Colonic mucosa (tissue), 4 donors: ENCODE data around the gene R3HDM2. TPM values are rescaled to one million over a fixed set of nuclear protein-coding genes. Genes with fewer than 3 reads are reported as not detected.
"Not testable (repeated sequence)": the region's sequence is repeated elsewhere in the genome, so short reads cannot be mapped to it uniquely, and the experiment has no call there.

Source experiments
- DNase-seq: peaks from one replicate; pipeline ENCODE4 v3.0.0-alpha.2; 2020
- H3K27ac ChIP-seq: fragments of 200-600 bp; one replicate; pipeline ENCODE4 v1.8.0; 2021
- H3K27me3 ChIP-seq: fragments of 200-600 bp; one replicate; pipeline ENCODE4 v1.8.0; 2021
- H3K36me3 ChIP-seq: fragments of 200-600 bp; one replicate; pipeline ENCODE4 v1.8.0; 2021
- H3K4me1 ChIP-seq: fragments of 200-600 bp; one replicate; pipeline ENCODE4 v1.8.0; 2021; ENCODE audit warnings: mild to moderate bottlenecking
- H3K4me3 ChIP-seq: fragments of 200-600 bp; one replicate; pipeline ENCODE4 v1.8.0; 2021
- H3K9ac ChIP-seq, 2 donors: one replicate each; pipeline ENCODE4 v1.7.0; 2013; ENCODE audit warnings: control low read depth in 2 of 2, low read depth in 2 of 2, low read length in 2 of 2
- H3K9me3 ChIP-seq: fragments of 200-600 bp; one replicate; pipeline ENCODE4 v1.8.0; 2021
- CTCF ChIP-seq: fragments of 200-600 bp; IDR thresholded peaks from one replicate; pipeline ENCODE4 v1.8.0; 2022; ENCODE audit warnings: antibody characterized with exemption, mild to moderate bottlenecking
- intact Hi-C: fragments of 100-400 bp; cut with DNase I; formaldehyde crosslinking; loops from one replicate; pipeline ENCODE4 v1.14.1; 2022
- total RNA-seq, 2 donors: library from RNA; stranded (reverse); fragmentation: NEBNext Ultra II Directional in 1 of 2; extraction: Animal tissue kit (Norgen Biotek cat#: 25700) in 1 of 2; gene quantifications; one replicate each; pipeline ENCODE4 v1.2.1, GENCODE V29; 2021
- donor health status: healthy.
- donor health status: DM: no; HTN: no; CAD: no.
- donor health status: DM: no; HTN: no; CAD: no.

The R3HDM2 gene
- total RNA-seq, 2 donors from 2014 or later = 41.0 to 60.4 TPM

GRCh38 chr12:57278465-57279381 lies 152.1 kb downstream of the R3HDM2 start:
- TF ChIP-seq CTCF = no peak
- intact Hi-C loops = no loop called here
- Histone ChIP-seq H3K9me3 (no peaks in the 10 kb centered on the region), H3K36me3 (no peaks in the 10 kb centered on the region), H3K4me3 (no peak overlapping the region), H3K9ac (no peak overlapping the region), H3K4me1 (peaks cover 5% of the 10 kb centered on the region), H3K27ac (no peak overlapping the region), H3K27me3 (no peaks in the 10 kb centered on the region)
- no peak for DNase-seq

- H3K4me1 ChIP-seq = peaks cover 5% of the 10 kb centered on the region
- peak; percentile 18 for TF ChIP-seq CTCF
- intact Hi-C loops = no loop called here
- no peak overlapping the region for H3K4me3 ChIP-seq
- no peaks in the 10 kb centered on the region for H3K9me3 ChIP-seq
- H3K36me3 ChIP-seq = no peaks in the 10 kb centered on the region
- H3K27ac ChIP-seq = no peak overlapping the region
- DNase-seq = peak; percentile 34
- no peaks in the 10 kb centered on the region for H3K27me3 ChIP-seq
- H3K9ac ChIP-seq = no peak overlapping the region
Measured at GRCh38 chr12:57276935-57277563, 153.8 kb downstream of the R3HDM2 start.

GRCh38 chr12:57276233-57276632 lies 154.6 kb downstream of the R3HDM2 start:
- H3K9ac ChIP-seq, H3K4me3 ChIP-seq, H3K9me3 ChIP-seq, H3K27ac ChIP-seq, H3K27me3 ChIP-seq, H3K36me3 ChIP-seq, H3K4me1 ChIP-seq, DNase-seq, intact Hi-C loops: not testable (repeated sequence)

- no peak for DNase-seq
- Histone ChIP-seq H3K36me3 (peaks cover 4% of the 10 kb centered on the region), H3K27me3 (no peaks in the 10 kb centered on the region), H3K27ac (no peak overlapping the region), H3K9me3 (no peaks in the 10 kb centered on the region), H3K4me1 (no peaks in the 10 kb centered on the region), H3K9ac (no peak overlapping the region), H3K4me3 (no peak overlapping the region)
- intact Hi-C loops = no loop called here
- TF ChIP-seq CTCF = no peak
Measured at GRCh38 chr12:57273516-57273915, 157.3 kb downstream of the R3HDM2 start.

- Histone ChIP-seq H3K27ac (no peak overlapping the region), H3K4me3 (no peak overlapping the region), H3K36me3 (peaks cover 12% of the 10 kb centered on the region), H3K4me1 (no peaks in the 10 kb centered on the region), H3K9me3 (no peaks in the 10 kb centered on the region), H3K27me3 (no peaks in the 10 kb centered on the region), H3K9ac (no peak overlapping the region)
- no peak for DNase-seq
- TF ChIP-seq CTCF = no peak
- intact Hi-C loops = no loop called here
Measured at GRCh38 chr12:57272337-57273151, 158.3 kb downstream of the R3HDM2 start.
